ENCODE measurements around the gene SLC16A1. TPM values are rescaled to one million over a fixed set of nuclear protein-coding genes. Genes with fewer than 3 reads are reported as not detected.

SLC16A1 gene
- total RNA-seq, 1 donor from 2014 or later = 113 TPM

DNA sequence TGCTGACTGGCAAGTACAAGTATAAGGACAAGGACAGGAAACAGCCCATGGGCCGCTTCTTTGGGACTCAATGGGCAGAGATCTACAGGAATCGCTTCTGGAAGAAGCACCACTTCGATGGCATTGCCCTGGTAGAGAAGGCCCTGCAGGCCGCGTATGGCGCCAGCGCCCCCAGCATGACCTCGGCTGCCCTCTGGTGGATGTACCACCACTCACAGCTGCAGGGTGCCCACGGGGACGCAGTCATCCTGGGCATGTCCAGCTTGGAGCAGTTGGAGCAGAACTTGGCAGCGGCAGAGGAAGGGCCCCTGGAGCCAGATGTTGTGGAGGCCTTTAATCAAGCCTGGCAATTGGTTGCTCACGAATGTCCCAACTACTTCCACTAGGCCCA lies 32.0 kb downstream of the SLC16A1 start:
- Mint-ChIP-seq H3K4me3 (no peak overlapping the region), H3K36me3 (ENCODE audit: low read depth) (peaks cover 16% of the 10 kb centered on the region), H3K9me3 (no peaks in the 10 kb centered on the region), H3K27me3 (ENCODE audit: low read depth) (no peaks in the 10 kb centered on the region), H3K27ac (ENCODE audit: unreplicated experiment) (no peak overlapping the region), H3K4me1 (no peaks in the 10 kb centered on the region)
- no peak for DNase-seq (ENCODE audit: low read depth, low spot score)
- TF ChIP-seq, protein P1, sequence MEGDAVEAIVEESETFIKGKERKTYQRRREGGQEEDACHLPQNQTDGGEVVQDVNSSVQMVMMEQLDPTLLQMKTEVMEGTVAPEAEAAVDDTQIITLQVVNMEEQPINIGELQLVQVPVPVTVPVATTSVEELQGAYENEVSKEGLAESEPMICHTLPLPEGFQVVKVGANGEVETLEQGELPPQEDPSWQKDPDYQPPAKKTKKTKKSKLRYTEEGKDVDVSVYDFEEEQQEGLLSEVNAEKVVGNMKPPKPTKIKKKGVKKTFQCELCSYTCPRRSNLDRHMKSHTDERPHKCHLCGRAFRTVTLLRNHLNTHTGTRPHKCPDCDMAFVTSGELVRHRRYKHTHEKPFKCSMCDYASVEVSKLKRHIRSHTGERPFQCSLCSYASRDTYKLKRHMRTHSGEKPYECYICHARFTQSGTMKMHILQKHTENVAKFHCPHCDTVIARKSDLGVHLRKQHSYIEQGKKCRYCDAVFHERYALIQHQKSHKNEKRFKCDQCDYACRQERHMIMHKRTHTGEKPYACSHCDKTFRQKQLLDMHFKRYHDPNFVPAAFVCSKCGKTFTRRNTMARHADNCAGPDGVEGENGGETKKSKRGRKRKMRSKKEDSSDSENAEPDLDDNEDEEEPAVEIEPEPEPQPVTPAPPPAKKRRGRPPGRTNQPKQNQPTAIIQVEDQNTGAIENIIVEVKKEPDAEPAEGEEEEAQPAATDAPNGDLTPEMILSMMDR (conservative IDR thresholded peaks at IDR 0.05) = no peak

DNA sequence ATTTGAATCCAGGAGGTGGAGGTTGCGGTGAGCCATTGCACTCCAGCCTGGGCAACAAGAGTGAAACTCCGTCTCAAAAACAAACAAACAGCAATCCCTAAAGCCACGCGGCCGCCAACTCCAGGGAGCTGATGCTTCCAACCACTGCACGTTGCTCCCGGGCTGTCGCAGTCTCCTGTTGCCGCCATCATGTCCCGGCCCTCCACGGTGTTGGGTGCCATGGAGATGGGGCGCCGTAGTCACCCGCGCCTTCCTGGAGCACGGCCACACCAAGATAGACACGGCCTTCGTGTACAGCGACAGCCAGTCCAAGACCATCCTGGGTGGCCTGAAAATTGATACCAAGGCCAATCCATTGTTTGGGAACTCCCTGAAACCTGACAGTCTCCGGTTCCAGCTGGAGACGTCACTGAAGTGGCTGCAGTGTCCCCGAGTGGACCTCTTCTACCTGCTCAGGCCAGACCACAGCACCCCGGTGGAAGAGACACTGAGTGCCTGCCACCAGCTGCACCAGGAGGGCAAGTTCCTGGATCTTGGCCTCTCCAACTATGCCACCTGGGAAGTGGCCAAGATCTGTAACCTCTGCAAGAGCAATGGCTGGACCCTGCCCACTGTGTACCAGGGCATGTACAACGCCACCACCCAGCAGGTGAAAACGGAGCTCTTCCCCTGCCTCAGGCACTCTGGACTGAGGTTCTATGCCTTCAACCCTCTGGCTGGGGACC lies 32.6 kb downstream of the SLC16A1 start:
- Mint-ChIP-seq H3K27ac (ENCODE audit: unreplicated experiment) (no peak overlapping the region), H3K36me3 (ENCODE audit: low read depth) (peaks cover 19% of the 10 kb centered on the region), H3K4me1 (no peaks in the 10 kb centered on the region), H3K9me3 (no peaks in the 10 kb centered on the region), H3K4me3 (no peak overlapping the region), H3K27me3 (ENCODE audit: low read depth) (no peaks in the 10 kb centered on the region)
- DNase-seq (ENCODE audit: low read depth, low spot score) = no peak
- TF ChIP-seq, protein P1 (conservative IDR thresholded peaks at IDR 0.05) = no peak

DNA sequence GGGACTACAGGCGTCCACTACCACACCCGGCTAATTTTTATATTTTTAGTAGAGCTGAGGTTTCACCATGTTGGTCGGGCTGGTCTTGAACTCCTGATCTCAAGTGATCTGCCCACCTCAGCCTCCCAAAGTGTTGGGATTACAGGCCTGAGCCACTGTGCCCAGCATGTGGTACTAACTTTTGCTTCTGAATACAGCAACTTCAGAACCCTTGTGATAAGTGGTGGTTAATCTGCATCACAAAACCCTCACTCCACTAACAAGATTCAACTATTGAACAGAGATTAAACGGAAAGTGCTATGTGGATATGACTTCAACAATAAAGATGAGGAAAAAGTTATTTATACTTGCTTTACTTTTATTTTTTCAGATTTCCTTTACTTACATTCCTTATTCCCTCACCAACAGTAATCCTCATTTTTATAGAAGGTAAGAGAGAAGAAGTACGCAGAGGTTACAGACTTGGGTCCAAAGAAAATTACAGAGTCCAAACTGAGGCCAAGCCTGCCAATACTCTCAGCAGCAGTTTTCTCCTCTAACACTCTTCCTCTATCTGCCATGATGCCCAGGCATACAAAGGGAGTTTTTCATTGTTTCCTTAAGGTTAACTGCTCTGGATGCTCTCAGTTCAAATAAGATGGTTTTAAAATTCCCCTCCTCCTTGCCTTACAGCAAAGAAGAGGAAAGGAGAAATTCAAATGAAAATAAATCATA lies 44.3 kb downstream of the SLC16A1 start:
- Mint-ChIP-seq H3K27ac (ENCODE audit: unreplicated experiment) (no peak overlapping the region), H3K4me3 (no peak overlapping the region), H3K36me3 (ENCODE audit: low read depth) (peaks cover 14% of the 10 kb centered on the region), H3K4me1 (peaks cover 10% of the 10 kb centered on the region), H3K9me3 (no peaks in the 10 kb centered on the region), H3K27me3 (ENCODE audit: low read depth) (no peaks in the 10 kb centered on the region)
- DNase-seq (ENCODE audit: low read depth, low spot score) = no peak
- TF ChIP-seq, protein P1 (conservative IDR thresholded peaks at IDR 0.05) = no peak

DNA sequence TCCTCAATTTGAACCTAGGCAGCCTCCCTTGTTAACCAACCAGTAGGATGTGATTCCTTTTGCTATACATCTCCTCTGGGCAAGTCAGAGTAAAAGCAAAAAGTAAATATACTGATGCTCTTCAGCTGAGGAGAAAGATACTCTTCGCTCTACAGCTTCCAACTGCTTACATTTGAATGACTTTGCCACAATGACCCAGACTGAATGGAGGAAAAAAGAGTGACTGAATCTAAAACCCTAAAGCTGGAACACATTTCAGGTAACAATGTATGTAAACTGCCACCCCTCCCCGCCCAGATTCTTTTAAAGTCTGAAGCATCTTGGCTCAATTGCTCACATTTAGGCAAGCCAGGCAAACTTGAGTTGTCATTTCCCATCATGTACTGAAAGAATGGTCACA lies 46.1 kb downstream of the SLC16A1 start:
- TF ChIP-seq, protein P1 (conservative IDR thresholded peaks at IDR 0.05) = no peak
- Mint-ChIP-seq H3K9me3 (no peaks in the 10 kb centered on the region), H3K27ac (ENCODE audit: unreplicated experiment) (no peak overlapping the region), H3K4me1 (peaks cover 17% of the 10 kb centered on the region), H3K36me3 (ENCODE audit: low read depth) (peaks cover 13% of the 10 kb centered on the region), H3K4me3 (no peak overlapping the region), H3K27me3 (ENCODE audit: low read depth) (no peaks in the 10 kb centered on the region)
- DNase-seq (ENCODE audit: low read depth, low spot score) = no peak

DNA sequence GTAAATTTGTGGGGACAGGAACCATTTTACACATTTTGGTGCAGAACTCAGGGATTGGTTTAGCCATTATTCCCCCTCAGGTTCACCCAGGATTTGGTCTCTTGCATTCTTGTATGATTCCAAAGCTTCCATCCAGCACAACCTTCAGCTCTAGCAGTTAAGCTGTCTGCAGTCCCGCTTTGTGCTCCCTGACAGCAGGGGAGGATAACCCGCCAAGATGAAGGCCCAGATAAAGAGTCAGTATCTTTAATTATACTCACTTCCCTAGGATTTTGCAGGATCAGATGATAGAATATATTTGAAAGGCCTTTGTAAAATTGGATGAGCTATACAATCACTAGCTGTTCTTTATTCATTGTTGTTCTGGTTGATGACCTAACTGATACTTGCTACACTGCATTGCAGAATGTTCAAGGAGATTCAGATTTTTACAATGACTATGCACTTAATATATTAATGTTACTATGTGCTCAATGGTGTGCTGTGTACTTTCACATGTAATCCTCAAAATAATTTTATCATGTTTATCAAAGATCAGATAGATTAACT lies 49.8 kb downstream of the SLC16A1 start:
- DNase-seq (ENCODE audit: low read depth, low spot score) = no peak
- H3K9me3 Mint-ChIP-seq = peaks cover 1% of the 10 kb centered on the region
- H3K27me3 Mint-ChIP-seq (ENCODE audit: low read depth) = no peaks in the 10 kb centered on the region
- no peak overlapping the region for H3K27ac Mint-ChIP-seq (ENCODE audit: unreplicated experiment)
- H3K36me3 Mint-ChIP-seq (ENCODE audit: low read depth) = peaks cover 17% of the 10 kb centered on the region
- TF ChIP-seq, protein P1 (conservative IDR thresholded peaks at IDR 0.05) = no peak
- H3K4me3 Mint-ChIP-seq = no peak overlapping the region
- peaks cover 22% of the 10 kb centered on the region for H3K4me1 Mint-ChIP-seq

All from neural crest cell (in vitro differentiated cells).